H9 (cell line): ENCODE data around the gene CALN1. TPM values are rescaled to one million over a fixed set of nuclear protein-coding genes. Genes with fewer than 3 reads are reported as not detected.

Experiments used
- DNase-seq: peaks from one replicate; pipeline ENCODE4 v3.0.0-alpha.2; 2017
- H2AFZ ChIP-seq: one replicate; pipeline ENCODE4 v1.6.1; 2013; ENCODE audit warnings: mild to moderate bottlenecking, low read length, control low read depth, moderate library complexity
- H2AK5ac ChIP-seq: 2 replicates; pipeline ENCODE4 v1.6.1; 2013; ENCODE audit warnings: low read length, control low read depth, mixed read lengths; ENCODE audit not compliant: insufficient read length
- H2BK120ac ChIP-seq: one replicate; pipeline ENCODE4 v1.6.1; 2013; ENCODE audit warnings: low read depth, mild to moderate bottlenecking, low read length, control low read depth, inconsistent platforms; ENCODE audit not compliant: poor library complexity, severe bottlenecking
- H2BK12ac ChIP-seq: 2 replicates; pipeline ENCODE4 v1.6.1; 2013; ENCODE audit warnings: low read length, control low read depth, mixed read lengths, low read depth; ENCODE audit not compliant: insufficient read length
- H2BK15ac ChIP-seq: 2 replicates; pipeline ENCODE4 v1.6.1; 2013; ENCODE audit warnings: low read depth, low read length, control low read depth
- H2BK20ac ChIP-seq: one replicate; pipeline ENCODE4 v1.6.1; 2013; ENCODE audit warnings: low read depth, mild to moderate bottlenecking, low read length, control low read depth, inconsistent platforms; ENCODE audit not compliant: poor library complexity, severe bottlenecking
- H2BK5ac ChIP-seq: 2 replicates; pipeline ENCODE4 v1.6.1; 2013; ENCODE audit warnings: low read length, control low read depth, mixed read lengths; ENCODE audit not compliant: insufficient read length
- H3K14ac ChIP-seq: 2 replicates; pipeline ENCODE4 v1.6.1; 2013; ENCODE audit warnings: low read length, control low read depth; ENCODE audit not compliant: insufficient read depth
- H3K18ac ChIP-seq: 2 replicates; pipeline ENCODE4 v1.6.1; 2013; ENCODE audit warnings: low read depth, mild to moderate bottlenecking, mixed read lengths, low read length, control low read depth; ENCODE audit not compliant: insufficient read length
- H3K23ac ChIP-seq: 2 replicates; pipeline ENCODE4 v1.6.1; 2013; ENCODE audit warnings: low read length, control low read depth, mixed read lengths, low read depth; ENCODE audit not compliant: insufficient read length
- H3K23me2 ChIP-seq: 2 replicates; pipeline ENCODE4 v1.6.1; 2013; ENCODE audit warnings: low read depth, mild to moderate bottlenecking, mixed read lengths, low read length, control low read depth; ENCODE audit not compliant: insufficient read length, poor library complexity, severe bottlenecking
- H3K27ac ChIP-seq: 2 replicates; pipeline ENCODE4 v1.5.1; 2013; ENCODE audit warnings: low read length, control low read depth, mixed read lengths, low read depth; ENCODE audit not compliant: insufficient read length
- H3K27me3 ChIP-seq: 2 replicates; pipeline ENCODE4 v1.6.1; 2013; ENCODE audit warnings: low read length, control low read depth, inconsistent platforms; ENCODE audit not compliant: insufficient read depth
- H3K4ac ChIP-seq: 2 replicates; pipeline ENCODE4 v1.6.1; 2013; ENCODE audit warnings: low read depth, mild to moderate bottlenecking, control low read depth, inconsistent platforms, low read length, moderate library complexity
- H3K4me1 ChIP-seq: 2 replicates; pipeline ENCODE4 v1.6.1; 2013; ENCODE audit warnings: low read length, control low read depth, inconsistent platforms; ENCODE audit not compliant: insufficient read depth
- H3K4me2 ChIP-seq: 2 replicates; pipeline ENCODE4 v1.6.1; 2013; ENCODE audit warnings: low read length, control low read depth, mixed read lengths; ENCODE audit not compliant: insufficient read length, insufficient read depth
- H3K56ac ChIP-seq: 2 replicates; pipeline ENCODE4 v1.6.1; 2013; ENCODE audit warnings: low read depth, mild to moderate bottlenecking, mixed read lengths, low read length, control low read depth; ENCODE audit not compliant: insufficient read length
- H3K79me1 ChIP-seq: 2 replicates; pipeline ENCODE4 v1.6.1; 2013; ENCODE audit warnings: low read depth, mild to moderate bottlenecking, moderate library complexity, low read length, control low read depth, inconsistent platforms; ENCODE audit not compliant: insufficient read depth, poor library complexity, severe bottlenecking
- H3K79me2 ChIP-seq: 2 replicates; pipeline ENCODE4 v1.6.1; 2013; ENCODE audit warnings: low read length, control low read depth, inconsistent platforms; ENCODE audit not compliant: insufficient read depth
- H3K9ac ChIP-seq: 2 replicates; pipeline ENCODE4 v1.6.1; 2013; ENCODE audit warnings: low read length, control low read depth, mixed read lengths; ENCODE audit not compliant: insufficient read length; ENCODE audit errors: extremely low read depth
- H3K9me3 ChIP-seq: one replicate; pipeline ENCODE4 v1.6.1; 2013; ENCODE audit warnings: low read depth, low read length, inconsistent platforms; ENCODE audit not compliant: control insufficient read depth
- H3T11ph ChIP-seq: one replicate; pipeline ENCODE4 v1.6.1; 2013; ENCODE audit warnings: mild to moderate bottlenecking, low read length, control low read depth, inconsistent platforms
- H4K20me1 ChIP-seq: one replicate; pipeline ENCODE4 v1.6.1; 2013; ENCODE audit not compliant: control insufficient read depth, insufficient read length, insufficient read depth
- H4K5ac ChIP-seq: 2 replicates; pipeline ENCODE4 v1.6.1; 2013; ENCODE audit warnings: low read depth, mild to moderate bottlenecking, mixed read lengths, low read length, control low read depth; ENCODE audit not compliant: insufficient read length
- H4K8ac ChIP-seq: replicated peaks from 2 replicates; pipeline ENCODE4 v1.6.1; 2013; ENCODE audit warnings: low read length, control low read depth, mixed read lengths, low read depth; ENCODE audit not compliant: insufficient read length
- H4K91ac ChIP-seq: 2 replicates; pipeline ENCODE4 v1.6.1; 2013; ENCODE audit warnings: low read depth, mild to moderate bottlenecking, moderate library complexity, mixed read lengths, low read length, control low read depth; ENCODE audit not compliant: insufficient read length
- H3K27ac Mint-ChIP-seq, 3 experiments: 2 replicates in 2 of 3; 3 replicates in 1 of 3; pipeline ENCODE4 v1.8.0; 2020 to 2021; ENCODE audit warnings: mixed read lengths in 3 of 3, mild to moderate bottlenecking in 1 of 3, moderate library complexity in 1 of 3
- H3K27me3 Mint-ChIP-seq: 2 replicates; pipeline ENCODE4 v1.8.0; 2021; ENCODE audit warnings: low read depth, mild to moderate bottlenecking, moderate library complexity, mixed read lengths
- H3K36me3 Mint-ChIP-seq, 3 experiments: 2 replicates in 2 of 3; 3 replicates in 1 of 3; pipeline ENCODE4 v1.8.0; 2020 to 2021; ENCODE audit warnings: low read depth in 3 of 3, mixed read lengths in 3 of 3; ENCODE audit not compliant: insufficient read depth in 1 of 3
- H3K4me1 Mint-ChIP-seq, 2 experiments: 2 replicates each; pipeline ENCODE4 v1.8.0; 2020; ENCODE audit warnings: mixed read lengths in 2 of 2
- H3K4me3 Mint-ChIP-seq, 2 experiments: 2 replicates in 1 of 2; 3 replicates in 1 of 2; pipeline ENCODE4 v1.8.0; 2020 to 2021; ENCODE audit warnings: mild to moderate bottlenecking in 2 of 2, mixed read lengths in 2 of 2, moderate library complexity in 1 of 2
- H3K9me3 Mint-ChIP-seq, 2 experiments: 2 replicates in 1 of 2; 3 replicates in 1 of 2; pipeline ENCODE4 v1.8.0; 2020; ENCODE audit warnings: mild to moderate bottlenecking in 2 of 2, mixed read lengths in 2 of 2, moderate library complexity in 1 of 2
- WGBS: extraction: QIAGEN DNeasy Blood & Tissue Kit; methylation state at CpG from one replicate; pipeline ENCODE4 v1.1.7; 2013; ENCODE audit warnings: missing lambda C conversion rate, low lambda C conversion rate, mixed read lengths; ENCODE audit not compliant: insufficient read length; ENCODE audit errors: extremely low coverage; 5-methylcytosine and 5-hydroxymethylcytosine counted together
- total RNA-seq: library from RNA; stranded (reverse); gene quantifications from 2 replicates; pipeline ENCODE4 v1.2.1, GENCODE V29; 2021
- TF ChIP-seq, protein P1 (sequence below): fragments of 200-600 bp; sonication (generic); conservative IDR thresholded peaks from 3 replicates; pipeline ENCODE4 v1.8.0; 2021; ENCODE audit warnings: antibody characterized with exemption, mild to moderate bottlenecking

The CALN1 gene
- total RNA-seq, 1 experiment from 2014 or later = 2.8 TPM

DNA sequence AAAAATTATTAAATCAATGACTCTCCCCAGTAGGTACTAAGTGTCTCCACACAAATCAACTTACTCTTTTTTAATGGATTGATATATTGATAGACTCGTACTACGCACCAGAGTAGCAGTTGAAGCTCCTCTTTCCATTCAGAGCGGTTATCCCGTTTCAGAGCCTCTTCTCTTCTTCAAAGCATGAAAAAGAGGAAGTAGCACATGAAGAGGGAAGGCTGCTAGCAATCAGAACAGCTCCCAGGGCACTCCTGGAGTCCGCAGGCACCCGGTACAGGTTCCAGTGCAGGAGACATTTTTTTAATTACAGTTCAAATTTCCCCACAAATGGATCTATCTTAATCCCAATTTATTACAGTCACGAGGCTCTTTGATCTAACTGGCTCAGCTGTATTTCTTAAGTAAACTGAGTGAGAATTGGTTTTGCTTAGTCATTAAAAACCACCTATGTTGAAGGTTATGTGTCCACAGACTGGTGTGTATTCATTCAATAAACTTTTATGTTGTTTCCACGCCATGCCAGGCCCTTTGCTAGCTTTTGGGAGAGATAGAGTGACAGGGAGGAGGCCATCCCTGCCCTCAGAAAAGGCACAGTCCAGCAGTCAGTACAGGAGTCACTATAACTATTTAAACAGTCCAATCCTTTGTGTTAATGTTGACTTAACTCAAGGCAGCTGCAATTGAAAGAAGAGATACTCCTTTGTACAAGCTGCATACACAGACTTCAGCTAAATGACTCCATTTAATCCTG lies 32.1 kb upstream of the CALN1 start:
- H3K27ac ChIP-seq = no peak overlapping the region
- peaks cover 4% of the 10 kb centered on the region for H3K27me3 Mint-ChIP-seq

More for the DNA sequence above, 32.1 kb upstream of the CALN1 start:
- Histone ChIP-seq H3K23ac (no peak overlapping the region), H3K4me2 (no peak overlapping the region), H4K20me1 (no peaks in the 10 kb centered on the region), H3K18ac (no peak overlapping the region), H3K27me3 (no peaks in the 10 kb centered on the region), H3K4ac (no peak overlapping the region), H3K9me3 (no peaks in the 10 kb centered on the region), H3K9ac (no peak overlapping the region), H4K8ac (no peak overlapping the region), H3K79me2 (no peaks in the 10 kb centered on the region), H3K14ac (no peak overlapping the region), H3K23me2 (no peaks in the 10 kb centered on the region), H3K56ac (no peak overlapping the region), H2AFZ (no peak overlapping the region), H3T11ph (no peak overlapping the region), H2AK5ac (no peak overlapping the region), H2BK15ac (no peak overlapping the region), H4K5ac (no peak overlapping the region), H3K4me1 (peaks cover 3% of the 10 kb centered on the region), H4K91ac (no peak overlapping the region), H3K79me1 (no peaks in the 10 kb centered on the region), H2BK12ac (no peak overlapping the region), H2BK20ac (no peak overlapping the region), H2BK5ac (no peak overlapping the region), H2BK120ac (no peak overlapping the region)
- no CpG with 5 or more reads among the region's 8 CpGs for WGBS
- Mint-ChIP-seq H3K36me3 (no peaks in the 10 kb centered on the region), H3K9me3 (no peaks in the 10 kb centered on the region; a peak in 1 of 5 replicates), H3K4me1 (peaks cover 14 to 20% of the 10 kb centered on the region in 2 experiments), H3K4me3 (no peak overlapping the region), H3K27ac (no peak overlapping the region)
- TF ChIP-seq, protein P1, sequence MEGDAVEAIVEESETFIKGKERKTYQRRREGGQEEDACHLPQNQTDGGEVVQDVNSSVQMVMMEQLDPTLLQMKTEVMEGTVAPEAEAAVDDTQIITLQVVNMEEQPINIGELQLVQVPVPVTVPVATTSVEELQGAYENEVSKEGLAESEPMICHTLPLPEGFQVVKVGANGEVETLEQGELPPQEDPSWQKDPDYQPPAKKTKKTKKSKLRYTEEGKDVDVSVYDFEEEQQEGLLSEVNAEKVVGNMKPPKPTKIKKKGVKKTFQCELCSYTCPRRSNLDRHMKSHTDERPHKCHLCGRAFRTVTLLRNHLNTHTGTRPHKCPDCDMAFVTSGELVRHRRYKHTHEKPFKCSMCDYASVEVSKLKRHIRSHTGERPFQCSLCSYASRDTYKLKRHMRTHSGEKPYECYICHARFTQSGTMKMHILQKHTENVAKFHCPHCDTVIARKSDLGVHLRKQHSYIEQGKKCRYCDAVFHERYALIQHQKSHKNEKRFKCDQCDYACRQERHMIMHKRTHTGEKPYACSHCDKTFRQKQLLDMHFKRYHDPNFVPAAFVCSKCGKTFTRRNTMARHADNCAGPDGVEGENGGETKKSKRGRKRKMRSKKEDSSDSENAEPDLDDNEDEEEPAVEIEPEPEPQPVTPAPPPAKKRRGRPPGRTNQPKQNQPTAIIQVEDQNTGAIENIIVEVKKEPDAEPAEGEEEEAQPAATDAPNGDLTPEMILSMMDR = no peak
- no peak for DNase-seq
